HG02884 (cell line): ENCODE results near the gene LMNB1.
"Not testable (repeated sequence)": the region's sequence is repeated elsewhere in the genome, so short reads cannot be mapped to it uniquely, and the experiment has no call there.

Source experiments
- ATAC-seq: cut with Tn5 transposase; IDR thresholded peaks from one replicate; pipeline ENCODE4 v1.9.1; 2021; ENCODE audit warnings: mild to moderate bottlenecking, moderate library complexity; ENCODE audit not compliant: unreplicated experiment

The LMNB1 gene

DNA sequence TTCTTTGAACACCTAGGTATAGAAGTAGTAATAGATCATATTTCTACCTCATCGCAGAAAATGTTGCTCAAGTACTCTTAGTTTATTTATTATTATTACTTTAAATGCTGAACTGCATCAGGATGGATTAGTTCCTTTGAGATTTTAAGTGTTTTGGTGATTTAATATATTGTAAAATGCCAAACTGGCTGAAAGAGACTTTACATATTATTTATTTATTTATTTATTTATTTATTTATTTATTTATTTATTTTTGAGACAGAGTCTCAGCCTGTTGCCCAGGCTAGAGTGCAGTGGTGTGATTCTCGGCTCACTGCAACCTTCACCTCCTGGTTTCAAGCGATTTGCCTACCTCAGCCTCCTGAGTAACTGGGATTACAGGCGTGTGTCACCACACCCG lies 42.3 kb downstream of the LMNB1 start:
- ATAC-seq = no peak

DNA sequence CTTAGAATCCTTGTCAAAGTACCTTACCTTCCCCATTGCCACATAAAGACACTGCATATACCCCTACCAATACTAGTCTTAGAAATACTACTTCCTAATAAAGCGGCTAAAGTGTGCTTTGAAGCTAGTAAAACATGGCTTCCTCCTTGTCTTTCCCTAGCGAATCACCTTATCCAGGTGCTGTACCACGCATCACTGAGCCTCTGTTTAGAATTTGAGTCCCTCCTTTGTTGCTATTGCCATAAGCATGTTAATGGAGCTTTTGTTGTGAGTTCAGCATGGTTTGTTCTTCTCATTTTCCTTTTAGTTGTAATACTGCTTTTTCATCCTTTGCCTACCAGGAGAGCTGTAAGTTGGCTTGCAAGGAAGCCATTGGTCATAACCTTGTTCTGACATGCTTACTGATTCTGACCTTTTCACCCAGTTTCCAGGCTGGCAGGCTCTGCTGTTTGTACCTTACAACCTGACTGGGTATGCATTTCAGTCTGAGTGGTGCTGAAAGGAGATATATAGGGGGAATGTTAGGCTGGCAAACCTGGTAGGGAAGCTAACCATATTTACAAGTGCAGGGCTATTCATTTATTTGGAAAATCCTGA lies 49.8 kb downstream of the LMNB1 start:
- no peak for ATAC-seq

DNA sequence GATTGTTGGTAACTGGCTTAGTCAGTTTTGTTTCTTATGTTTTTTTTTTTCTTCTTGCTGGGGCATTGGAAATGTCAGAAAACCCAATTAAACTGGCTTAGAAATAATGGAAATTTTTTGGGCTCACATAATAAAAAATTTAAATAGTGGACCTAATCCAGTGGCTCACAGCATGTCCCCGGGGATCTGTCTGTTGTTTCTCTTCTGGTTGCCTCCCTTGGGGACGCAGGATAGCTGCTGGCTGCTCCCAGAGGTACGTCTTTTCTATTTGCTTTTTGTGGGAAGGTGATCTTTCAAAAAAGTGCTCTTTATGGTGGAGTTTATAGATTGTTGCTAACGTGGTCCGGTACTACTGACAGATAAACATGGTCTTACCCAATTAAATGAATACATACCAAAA lies 52.2 kb downstream of the LMNB1 start:
- ATAC-seq = no peak

DNA sequence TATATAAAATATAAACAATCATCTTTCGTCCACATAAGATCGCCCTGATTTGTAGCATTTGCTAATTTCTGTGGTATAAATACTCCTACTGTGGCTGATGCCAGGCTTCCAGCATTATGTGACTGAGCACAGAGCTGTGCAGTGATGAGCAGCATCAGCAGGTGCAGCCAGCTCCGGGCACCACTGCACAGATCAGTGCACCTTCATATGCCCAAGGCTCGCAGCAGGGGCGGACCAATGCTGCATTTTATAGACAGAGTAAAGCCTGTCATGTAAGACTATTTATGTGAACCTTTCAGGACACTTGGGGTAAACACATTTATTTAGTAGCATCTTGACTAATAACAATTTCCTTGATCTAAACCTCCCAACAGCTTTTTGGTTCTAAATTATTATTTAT lies 53.1 kb downstream of the LMNB1 start:
- no peak for ATAC-seq

DNA sequence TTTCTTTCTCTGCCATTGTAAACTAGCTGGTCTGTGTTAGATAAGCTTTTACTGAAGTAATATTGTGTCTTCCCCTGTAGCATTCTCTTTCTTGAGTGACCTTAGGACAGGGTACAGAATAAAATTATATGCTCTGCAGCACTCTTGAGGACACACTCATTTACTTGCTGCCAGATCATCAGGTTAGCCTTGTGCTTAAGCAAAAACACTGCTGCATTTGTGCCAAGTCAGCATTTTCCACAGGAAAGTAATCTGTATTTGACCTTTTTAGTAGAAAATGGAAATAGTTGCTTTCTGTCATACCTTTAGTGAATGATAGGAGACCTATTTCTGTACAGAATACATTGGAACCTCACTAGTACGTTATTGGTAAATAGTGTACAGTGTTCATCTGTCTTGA lies 54.2 kb downstream of the LMNB1 start:
- no peak for ATAC-seq

DNA sequence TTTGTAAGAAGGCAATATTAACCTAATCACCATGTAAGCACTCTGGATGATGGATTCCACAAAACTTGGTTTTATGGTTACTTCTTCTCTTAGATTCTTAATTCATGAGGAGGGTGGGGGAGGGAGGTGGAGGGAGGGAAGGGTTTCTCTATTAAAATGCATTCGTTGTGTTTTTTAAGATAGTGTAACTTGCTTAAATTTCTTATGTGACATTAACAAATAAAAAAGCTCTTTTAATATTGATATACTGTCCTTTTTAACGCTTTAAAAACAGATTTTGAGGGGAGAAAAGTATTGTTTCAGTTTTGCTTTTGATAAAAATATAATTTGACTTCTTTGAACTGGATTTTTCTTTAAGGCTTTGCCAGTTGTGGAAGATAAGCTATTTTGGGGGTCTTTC lies 59.8 kb downstream of the LMNB1 start:
- no peak for ATAC-seq

DNA sequence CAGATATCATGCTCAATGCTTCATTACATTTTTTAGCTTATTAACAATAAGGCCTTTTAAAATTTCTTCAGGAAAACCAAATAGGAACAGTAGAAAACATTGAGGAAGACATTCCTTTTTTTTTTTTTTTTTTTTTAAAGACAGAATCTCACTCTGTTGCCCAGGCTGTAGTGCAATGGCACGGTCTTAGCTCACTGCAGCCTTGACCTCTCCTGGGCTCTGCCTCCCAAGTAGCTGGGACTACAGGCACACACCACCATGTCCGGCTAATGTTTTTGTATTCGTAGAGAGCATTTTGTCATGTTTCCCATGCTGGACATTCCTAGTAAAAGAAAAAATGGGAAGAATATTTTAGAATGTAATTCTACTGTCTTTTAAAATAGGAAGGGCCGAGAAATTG lies 60.3 kb downstream of the LMNB1 start:
- ATAC-seq = no peak

DNA sequence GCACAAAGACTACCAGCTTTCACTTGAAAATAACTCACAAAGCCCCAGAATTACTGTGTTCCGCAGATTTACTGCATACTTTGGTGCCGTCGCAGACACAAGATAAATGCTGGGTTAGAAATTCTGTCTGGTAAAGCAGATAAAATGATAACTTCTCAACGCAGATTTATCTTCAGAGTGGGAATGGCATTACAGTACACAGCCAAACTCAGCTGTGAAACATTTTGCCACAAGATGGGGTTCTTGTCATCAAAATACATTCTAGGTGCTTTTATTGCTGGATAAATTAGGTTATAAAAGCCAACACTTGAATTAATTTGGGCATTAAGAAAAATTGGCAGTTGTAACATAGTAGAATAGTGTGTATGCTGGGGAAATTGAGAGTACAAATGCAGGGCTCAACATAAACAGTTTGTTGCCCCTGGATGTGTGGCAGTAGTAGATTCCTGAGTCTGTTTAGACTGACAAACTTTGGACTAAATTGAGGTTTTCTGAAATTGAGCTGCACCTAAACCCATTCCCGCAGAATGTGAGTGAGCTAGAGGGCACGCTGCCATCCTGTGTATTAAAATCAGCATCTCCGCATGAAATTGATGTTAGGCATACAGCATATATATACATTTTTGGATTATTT lies 61.1 kb downstream of the LMNB1 start:
- no peak for ATAC-seq

DNA sequence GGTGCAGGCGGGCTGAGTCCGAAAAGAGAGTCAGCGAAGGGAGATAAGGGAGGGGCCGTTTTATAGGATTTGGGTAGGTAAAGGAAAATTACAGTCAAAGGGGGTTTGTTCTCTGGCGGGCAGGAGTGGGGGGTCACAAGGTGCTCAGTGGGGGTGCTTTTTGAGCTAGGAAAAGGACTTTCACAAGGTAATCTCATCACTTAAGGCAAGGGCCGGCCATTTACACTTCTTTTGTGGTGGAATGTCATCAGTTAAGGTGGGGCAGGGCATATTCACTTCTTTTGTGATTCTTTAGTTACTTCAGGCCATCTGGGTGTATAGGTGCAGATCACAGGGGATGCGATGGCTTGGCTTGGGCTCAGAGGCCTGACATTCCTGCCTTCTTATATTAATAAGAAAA lies 62.5 kb downstream of the LMNB1 start:
- ATAC-seq = not testable (repeated sequence)

DNA sequence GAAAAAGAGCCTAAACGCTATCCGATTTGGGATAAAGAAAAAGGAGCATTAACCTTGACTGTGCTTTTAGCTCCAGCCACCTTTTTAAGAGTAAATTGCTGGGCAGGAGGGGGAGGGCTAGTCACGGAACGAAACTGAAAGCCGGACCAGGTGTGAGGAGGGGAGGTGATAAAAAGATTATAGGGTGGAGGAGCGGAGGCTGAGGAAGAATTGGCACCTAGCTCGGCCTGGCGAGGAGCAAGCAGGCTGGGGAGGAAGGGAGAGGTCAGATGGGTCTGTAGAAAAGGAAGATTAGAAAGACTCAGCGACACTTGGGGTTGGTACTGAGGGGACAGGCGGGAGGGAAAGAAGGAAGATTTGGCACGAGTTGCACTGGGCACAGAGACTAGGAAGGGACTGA lies 66.4 kb downstream of the LMNB1 start:
- ATAC-seq = not testable (repeated sequence)

DNA sequence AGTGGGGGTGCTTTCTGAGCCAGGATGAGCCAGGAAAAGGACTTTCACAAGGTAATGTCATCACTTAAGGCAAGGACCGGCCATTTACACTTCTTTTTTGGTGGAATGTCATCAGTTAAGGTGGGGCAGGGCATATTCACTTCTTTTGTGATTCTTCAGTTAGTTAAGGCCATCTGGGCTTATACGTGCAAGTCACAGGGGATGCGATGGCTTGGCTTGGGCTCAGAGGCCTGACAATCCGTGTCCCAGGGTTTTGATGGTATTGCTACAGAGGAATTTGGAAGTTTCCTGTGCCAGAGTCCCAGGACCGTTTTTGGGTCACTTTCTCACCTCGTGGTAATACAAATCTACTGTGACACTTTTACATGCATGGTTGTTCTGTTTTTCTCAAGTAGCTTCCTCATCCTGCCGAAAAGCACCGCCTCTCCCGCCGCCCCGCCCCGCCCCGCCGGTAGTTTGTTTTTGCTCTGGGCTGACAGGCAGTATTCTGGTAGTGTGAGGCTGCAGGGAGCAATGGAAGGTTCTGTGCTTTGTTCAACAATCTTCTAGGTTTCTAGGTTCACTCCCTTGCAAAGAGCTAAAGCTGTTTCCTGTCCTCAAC lies 68.6 kb downstream of the LMNB1 start:
- ATAC-seq = peak; percentile 95

DNA sequence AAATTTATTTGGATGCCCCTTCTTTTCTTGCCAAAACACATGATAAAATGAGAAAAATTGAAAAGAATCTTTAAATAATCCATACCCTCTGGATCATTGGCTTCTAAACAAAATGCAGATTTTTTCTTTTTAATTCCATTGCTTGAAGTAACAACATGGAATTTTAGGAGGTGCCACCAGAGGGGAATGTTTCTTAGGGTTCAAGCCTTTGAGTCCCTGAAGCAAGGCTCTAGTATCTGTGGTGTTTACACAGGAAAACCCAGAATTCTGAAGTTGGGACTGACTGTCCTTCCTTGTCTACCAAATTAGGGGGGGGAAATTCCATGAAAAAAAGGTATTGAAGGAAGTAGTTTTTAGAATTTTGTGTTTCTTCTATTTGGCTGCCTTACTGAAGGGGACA lies 69.4 kb downstream of the LMNB1 start:
- ATAC-seq = no peak

DNA sequence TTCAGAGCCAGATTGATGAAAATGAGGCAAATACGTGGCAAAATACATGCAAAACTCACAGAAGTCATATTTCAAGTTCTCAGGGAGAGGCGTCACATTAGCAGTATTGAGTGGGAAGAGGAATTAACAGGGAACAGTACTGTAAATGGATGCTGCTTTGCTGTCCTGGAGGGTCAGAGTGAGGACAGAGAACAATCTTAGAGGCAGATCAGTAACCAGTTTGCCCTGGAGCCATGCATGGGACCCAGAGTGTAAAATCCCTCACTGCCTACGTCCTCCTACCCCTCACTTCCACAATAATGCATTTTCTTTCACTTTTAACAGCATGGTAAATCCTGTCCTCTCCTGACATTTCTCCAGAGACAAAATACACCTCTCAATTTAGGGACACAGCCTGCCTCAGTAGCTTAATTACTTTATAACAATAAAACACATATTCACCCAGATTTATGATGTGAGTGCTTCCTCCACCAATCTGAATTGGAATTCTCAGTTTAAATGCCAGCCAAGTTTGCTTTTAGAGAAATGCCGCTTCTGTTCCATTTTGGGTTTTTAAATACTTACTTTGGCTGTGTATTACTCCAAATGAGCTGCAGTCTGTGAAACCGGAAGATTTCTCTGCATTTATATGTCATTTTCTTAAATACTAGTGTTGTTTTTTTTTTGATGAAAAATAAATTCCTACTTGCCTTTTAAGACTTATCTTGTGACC lies 70.0 kb downstream of the LMNB1 start:
- ATAC-seq = no peak

DNA sequence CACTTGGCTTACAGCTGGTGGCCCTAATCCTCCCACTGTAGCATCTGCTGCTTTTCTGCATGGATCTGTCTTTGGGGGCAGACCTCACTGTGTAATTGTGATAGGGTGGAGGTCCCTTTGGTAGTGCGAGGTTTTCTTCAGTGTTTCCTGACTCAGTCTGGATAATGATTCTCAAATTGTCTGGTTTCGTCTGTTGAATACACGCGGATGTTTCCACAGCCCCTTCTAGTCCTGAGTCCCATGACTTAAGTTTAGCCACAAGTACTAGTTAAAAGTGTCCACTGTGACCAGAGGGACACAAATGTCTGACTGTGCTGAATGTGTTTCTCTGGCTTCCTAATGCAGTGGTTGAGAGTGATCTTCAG lies 70.5 kb downstream of the LMNB1 start:
- ATAC-seq = no peak

DNA sequence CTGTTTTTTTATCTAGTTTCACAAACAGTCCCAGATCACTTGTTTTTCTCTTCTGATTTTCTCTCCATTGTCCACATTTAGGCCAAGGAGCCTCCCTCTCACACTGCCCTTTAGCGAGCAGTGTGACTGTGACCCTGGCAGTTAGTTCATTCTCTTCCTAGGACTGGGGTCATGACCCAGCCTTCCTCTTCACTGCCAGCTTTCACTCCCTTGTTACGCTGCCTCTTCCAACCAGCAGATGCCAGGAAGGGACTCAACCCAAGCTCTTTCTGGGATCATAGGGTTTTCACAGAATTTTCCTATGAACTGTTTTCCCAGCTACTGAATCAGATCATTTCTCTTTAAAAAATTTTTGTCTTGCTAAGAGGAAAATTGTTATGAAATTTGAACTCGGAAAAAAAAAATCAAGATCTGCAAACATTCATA lies 70.9 kb downstream of the LMNB1 start:
- ATAC-seq = no peak

DNA sequence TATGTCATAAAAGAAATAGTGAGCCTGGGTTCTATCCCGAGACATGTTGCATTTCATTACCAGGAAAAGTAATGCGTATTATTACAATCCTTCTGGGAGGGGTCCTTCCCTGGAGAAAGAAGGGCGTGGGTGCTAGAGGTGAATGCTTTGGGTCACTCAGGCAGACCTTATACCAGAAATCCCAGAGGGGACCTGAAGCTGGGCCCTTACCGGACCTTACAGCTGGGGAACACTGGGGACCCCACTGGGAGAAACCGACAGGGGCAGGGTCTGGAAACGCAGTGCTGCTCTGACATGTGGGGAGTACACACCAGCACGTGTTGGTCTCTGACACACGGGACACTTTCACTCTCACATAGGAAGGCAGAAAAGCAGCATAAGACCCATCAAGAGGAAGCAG lies 71.3 kb downstream of the LMNB1 start:
- no peak for ATAC-seq

DNA sequence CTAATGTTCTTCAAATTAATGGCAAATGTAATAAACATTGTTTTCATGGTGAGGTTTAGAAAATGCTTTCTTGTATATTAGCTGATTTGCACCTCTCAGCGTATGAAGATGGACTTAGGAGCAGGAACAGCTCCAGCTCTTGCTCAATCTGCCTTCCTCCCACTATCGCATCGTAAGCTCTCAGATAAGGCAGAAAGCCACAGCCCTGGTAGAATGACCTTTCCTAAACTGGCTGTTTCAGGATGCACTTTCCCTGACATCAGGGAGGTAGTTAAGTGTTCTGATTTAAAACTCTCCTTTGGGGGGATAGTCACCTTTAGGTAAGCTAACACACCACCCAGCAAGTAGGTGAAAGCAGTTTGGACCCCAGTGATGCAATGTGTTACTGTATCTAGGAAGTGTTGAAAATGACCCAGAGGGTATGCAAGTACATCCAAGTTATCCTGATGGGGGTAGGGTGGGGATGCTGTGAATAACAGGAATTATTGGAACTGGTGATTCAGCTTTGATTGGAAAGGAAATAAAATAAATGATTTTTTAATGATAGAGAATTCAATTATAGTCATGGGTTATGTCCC lies 72.3 kb downstream of the LMNB1 start:
- no peak for ATAC-seq

DNA sequence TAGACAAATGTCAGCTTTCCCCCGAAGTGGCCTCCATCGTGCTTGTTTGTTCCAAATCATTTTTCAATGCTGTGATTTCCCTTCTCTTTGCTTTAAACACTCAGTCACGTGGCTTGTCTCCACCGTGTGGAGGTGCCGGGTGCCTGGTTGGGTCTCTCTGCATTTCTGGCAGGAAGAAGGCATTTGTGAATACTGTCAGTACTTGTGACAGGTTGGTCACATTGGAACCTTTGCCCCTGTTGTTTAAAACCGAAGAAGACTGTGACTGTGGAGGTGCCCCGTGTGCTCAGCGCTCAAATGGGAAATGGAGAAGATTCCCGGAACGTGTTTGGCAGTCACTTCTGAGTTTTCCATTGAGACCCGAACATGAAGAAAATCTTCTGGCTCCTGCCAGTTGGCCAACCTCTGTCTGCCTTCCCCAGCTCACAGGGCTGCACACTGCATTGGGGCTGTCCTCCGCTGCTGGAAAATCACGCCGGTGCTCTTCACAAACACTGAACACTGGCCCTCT lies 74.6 kb downstream of the LMNB1 start:
- ATAC-seq = no peak

DNA sequence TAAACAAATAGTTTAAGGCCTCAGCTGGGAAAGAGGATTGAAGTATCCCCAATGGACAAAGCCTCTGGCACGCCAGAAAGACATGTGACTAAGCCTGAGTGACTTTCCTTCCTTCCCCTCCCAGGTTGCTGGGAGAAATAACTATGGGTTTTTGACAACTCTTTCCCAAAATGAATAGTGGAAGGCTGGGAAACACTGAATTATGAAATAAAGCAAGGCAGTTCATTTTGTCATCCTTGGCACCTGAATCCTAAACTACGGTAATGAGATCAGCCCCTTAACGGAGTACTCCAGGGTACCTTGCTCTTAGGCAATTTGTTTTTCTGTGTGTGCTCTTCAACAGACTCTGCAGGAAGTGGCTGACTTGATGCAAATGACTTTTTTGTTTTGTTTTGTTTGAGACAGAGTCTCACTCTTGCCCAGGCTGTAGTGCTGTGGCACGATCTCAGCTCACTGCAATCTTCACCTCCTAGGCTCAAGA lies 75.2 kb downstream of the LMNB1 start:
- peak; percentile 74 for ATAC-seq

DNA sequence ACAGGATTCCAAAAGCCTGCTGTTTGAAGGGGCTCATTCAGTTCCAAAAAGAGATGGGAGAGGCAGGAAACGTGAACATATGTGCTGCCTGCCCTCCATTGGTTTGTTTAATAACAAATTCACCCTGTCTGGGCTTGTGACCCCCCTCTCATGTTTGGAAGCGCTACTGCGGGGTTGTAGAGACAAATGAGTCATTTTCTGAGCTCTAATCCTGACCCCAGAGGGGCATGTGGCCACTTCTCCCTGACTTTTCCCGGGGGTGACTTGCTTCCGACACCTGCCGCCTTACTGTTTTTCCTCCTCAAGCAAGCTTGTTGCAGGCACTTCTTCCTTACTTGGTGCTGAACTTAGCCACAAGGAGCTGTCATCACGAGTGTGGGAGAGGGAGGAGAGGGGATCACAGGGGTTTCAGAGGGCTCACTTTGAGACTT lies 75.9 kb downstream of the LMNB1 start:
- no peak for ATAC-seq

DNA sequence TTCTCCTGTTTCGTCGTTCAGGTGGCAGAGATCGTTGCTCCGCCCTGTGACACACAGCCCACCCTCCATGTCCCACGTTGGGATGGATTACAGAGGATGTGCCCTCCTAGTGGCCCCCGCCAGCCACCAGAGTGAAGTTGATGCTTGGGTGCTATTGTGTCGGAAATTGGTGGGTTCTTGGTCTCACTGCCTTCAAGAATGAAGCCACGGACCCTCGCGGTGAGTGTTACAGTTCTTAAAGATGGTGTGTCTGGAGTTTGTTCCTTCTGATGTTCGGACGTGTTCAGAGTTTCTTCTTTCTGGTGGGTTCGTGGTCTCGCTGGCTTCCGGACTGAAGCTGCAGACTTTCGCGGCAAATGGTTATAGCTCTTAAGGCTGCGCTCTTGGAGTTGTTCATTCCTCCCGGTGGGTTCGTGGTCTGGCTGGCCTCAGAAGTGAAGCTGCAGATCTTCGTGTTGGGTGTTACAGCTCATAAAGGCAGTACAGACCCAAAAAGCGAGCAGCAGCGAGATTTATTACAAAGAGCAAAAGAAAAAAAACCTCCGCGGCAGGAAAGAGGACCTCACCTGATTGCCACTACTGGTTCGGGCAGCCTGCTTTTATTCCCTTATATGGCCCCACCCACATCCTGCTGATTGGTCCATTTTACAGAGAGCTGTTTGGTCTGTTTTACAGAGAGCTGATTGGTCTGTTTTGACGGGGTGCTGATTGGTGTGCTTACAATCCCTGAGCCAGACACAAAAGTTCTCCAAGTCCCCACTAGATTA lies 76.8 kb downstream of the LMNB1 start:
- ATAC-seq = not testable (repeated sequence)
